HG02943 (cell line): ENCODE measurements around the gene BRD7.

Experiments used
- ATAC-seq: cut with Tn5 transposase; IDR thresholded peaks from one replicate; pipeline ENCODE4 v1.9.1; 2021; ENCODE audit warnings: mild to moderate bottlenecking, low read depth, moderate library complexity; ENCODE audit not compliant: unreplicated experiment

Gene BRD7

GRCh38 chr16:50368410-50369132, at the start of gene BRD7:
TSS of gene BRD7 (minus strand) at chr16:50368988. CDS start at chr16:50368774, 214 bp downstream.
- ATAC-seq: peak; percentile 50

- ATAC-seq: no peak
These were observed 47.6 kb upstream of the BRD7 start for GRCh38 chr16:50416388-50416787.

GRCh38 chr16:50414152-50414551, 45.4 kb upstream of the BRD7 start:
- ATAC-seq: no peak

GRCh38 chr16:50411034-50411433, 42.2 kb upstream of the BRD7 start:
- no peak for ATAC-seq

- ATAC-seq: no peak
These were observed 39.3 kb upstream of the BRD7 start for GRCh38 chr16:50408001-50408561.

GRCh38 chr16:50407351-50407750, 38.6 kb upstream of the BRD7 start:
- ATAC-seq: no peak

GRCh38 chr16:50403491-50403890, 34.7 kb upstream of the BRD7 start:
- ATAC-seq: no peak

- no peak for ATAC-seq
These were observed 33.6 kb upstream of the BRD7 start for GRCh38 chr16:50402298-50402895.

GRCh38 chr16:50401355-50401754, 32.6 kb upstream of the BRD7 start:
- no peak for ATAC-seq

- no peak for ATAC-seq
These were observed 32.2 kb upstream of the BRD7 start for GRCh38 chr16:50400967-50401348.

GRCh38 chr16:50400312-50400966, 31.7 kb upstream of the BRD7 start:
- no peak for ATAC-seq

GRCh38 chr16:50399411-50399810, 30.6 kb upstream of the BRD7 start:
- ATAC-seq: no peak

- ATAC-seq: no peak
These were observed 29.5 kb upstream of the BRD7 start for GRCh38 chr16:50398336-50398735.

GRCh38 chr16:50396761-50397535, 28.2 kb upstream of the BRD7 start:
- ATAC-seq: no peak

- no peak for ATAC-seq
These were observed 27.2 kb upstream of the BRD7 start for GRCh38 chr16:50395763-50396710.

GRCh38 chr16:50393858-50394802, 25.3 kb upstream of the BRD7 start:
- no peak for ATAC-seq

- ATAC-seq: no peak
These were observed 24.6 kb upstream of the BRD7 start for GRCh38 chr16:50393416-50393815.

GRCh38 chr16:50390914-50391716, 22.3 kb upstream of the BRD7 start:
- ATAC-seq: no peak
